Fibroblast of lung (primary cell): Measurements from ENCODE around the gene ATP9B.

Source experiments
- CTCF ChIP-seq, 2 donors: IDR thresholded peaks in 1 of 2; conservative IDR thresholded peaks in 1 of 2; 1 replicate in 1 of 2; 2 replicates in 1 of 2; pipeline ENCODE4 v1.5.1; 2011 to 2012; ENCODE audit warnings: low read length in 2 of 2, control low read depth in 1 of 2, inconsistent platforms in 1 of 2, low read depth in 1 of 2, mild to moderate bottlenecking in 1 of 2
- EZH2 ChIP-seq: IDR thresholded peaks from 2 replicates; pipeline ENCODE4 v1.5.1; 2012; ENCODE audit warnings: low read length, control low read depth, mild to moderate bottlenecking; ENCODE audit errors: missing control alignments

DNA sequence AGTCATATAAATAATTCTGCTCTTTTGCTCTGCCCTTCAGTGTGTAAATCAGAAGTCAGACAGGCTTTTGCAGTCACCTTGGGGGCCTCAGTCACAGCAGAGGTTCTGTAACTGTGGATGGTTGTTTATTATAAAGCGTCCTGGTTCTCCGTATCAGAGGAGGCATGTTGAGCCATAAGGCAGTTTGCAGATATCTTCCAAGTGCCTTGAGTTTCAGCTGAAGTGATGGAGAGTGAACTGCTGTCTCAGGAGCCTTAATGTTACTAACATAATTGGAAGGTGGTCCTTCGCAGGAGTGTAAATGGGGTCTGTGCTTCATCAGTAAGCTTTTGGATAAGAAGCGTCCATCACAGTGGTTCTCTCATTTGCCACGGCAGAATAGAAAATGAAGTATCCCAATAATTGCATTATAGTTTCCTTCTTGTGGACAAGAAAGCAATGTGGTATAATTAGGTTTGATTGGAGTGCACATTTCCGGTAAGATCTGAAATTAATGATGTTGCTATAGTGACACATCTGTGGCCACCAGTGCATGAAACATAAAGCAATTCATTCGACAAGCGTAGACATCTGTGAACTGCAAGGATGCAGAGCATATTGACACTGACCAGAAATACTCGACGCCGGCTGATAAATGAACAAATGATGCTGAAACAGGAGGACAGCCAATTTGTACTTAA, 214.1 kb downstream of the ATP9B start:
- no peak for TF ChIP-seq EZH2
- TF ChIP-seq CTCF (conservative IDR thresholded peaks at IDR 0.05 in 1 of 2, IDR thresholded peaks at IDR 0.05 in 1 of 2; ENCODE audit: low read depth in 1 of 2, low read length in 2 of 2): no peak
